Fibroblast of gingiva (primary cell): ENCODE measurements around the gene SUSD2.
A peak's percentile ranks its signal among the peaks of the same experiment; 100 is the strongest.
"Not testable (repeated sequence)": the region's sequence is repeated elsewhere in the genome, so short reads cannot be mapped to it uniquely, and the experiment has no call there.

ENCODE experiments used
- DNase-seq: peaks from one replicate; pipeline ENCODE4 v3.0.0-alpha.2; 2011; ENCODE audit warnings: low read depth

Gene SUSD2

DNA sequence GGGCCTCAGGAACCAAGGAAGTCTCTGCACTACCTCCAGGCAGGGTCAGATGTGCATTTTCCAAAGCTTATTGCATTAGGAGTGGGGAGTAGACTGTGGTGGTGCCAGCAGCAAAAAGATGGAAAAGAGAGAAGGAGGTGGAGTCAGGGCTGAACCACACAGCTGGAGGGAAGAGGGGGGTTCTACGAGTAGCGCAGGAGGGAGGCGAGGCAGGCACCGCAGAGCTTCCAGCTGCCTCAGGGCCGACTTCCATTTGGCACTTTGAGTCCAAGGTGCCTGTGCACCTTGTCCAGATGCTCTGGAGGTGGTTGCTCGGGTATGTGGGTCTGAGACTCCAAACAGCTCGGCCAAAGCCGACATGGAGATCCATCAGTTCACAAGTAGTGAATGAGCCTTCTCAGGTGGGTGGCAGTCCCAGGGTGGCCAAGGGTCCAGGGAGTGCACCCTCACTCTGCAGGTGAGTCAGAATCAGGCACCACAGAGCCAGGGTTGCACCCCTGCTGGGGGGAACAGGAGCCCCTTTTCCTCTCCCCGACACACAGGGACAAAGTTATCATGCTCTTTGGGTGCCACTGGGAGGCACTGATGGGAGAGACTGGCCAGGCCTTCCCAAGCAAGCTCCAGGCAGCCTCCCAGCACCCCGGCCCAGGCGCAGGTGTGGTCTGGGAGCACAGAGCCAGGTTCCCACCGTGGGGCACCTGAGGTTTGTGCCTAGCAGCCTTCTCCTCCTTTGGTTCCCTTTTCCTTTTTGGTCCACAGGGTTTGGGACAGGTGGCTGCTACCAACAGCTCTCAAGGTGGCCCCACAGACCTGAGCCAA lies 33.4 kb downstream of the SUSD2 start:
- DNase-seq: peak; percentile 54

DNA sequence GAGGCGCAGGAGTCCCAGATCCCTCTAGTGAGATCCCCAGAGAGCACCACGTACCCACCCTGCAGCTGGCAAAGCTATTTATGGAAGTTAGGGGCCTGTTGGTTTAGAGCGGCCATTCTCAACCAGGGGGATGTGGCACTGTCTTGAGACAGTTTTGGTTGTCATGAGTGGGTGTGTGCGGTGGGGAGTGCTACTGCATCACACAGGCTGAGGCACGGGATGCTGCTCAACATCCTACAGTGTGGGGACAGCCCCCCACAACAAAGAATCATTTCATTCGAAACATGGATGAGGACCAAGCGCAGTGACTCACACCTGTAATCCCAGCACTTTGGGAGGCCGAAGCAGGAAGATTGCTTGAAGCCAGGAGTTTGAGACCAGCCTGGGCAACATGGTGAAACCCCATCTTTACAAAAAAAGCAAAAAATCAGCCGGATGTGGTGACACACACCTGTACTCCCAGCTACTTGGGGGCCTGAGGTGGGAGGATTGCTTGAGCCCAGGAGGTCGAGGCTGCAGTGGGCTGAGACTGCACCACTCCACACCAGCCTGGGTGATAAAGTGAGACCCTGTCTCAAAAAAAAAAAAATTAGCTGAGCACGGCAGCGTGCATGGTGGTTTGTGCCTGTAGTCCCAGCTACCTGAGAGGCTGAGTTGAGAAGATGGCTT lies 35.4 kb downstream of the SUSD2 start:
- DNase-seq: no peak

DNA sequence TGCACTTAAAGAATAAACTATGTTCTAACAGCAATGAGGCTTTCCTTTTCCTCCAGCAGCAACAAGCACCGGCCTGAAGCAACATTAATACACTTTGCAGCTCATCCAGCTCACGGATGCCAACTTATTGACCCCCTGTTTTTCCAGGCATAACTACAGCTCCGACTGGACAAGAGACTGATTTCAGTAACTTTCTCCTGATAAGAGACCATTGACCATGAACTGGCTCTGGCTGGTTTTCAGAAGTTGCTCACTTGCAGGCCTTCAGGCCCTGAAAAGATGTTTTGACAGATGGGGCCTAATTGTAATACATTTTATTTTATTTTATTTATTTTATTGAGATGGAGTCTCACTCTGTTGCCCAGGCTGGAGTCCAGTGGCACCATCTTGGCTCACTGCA lies 36.1 kb downstream of the SUSD2 start:
- no peak for DNase-seq

DNA sequence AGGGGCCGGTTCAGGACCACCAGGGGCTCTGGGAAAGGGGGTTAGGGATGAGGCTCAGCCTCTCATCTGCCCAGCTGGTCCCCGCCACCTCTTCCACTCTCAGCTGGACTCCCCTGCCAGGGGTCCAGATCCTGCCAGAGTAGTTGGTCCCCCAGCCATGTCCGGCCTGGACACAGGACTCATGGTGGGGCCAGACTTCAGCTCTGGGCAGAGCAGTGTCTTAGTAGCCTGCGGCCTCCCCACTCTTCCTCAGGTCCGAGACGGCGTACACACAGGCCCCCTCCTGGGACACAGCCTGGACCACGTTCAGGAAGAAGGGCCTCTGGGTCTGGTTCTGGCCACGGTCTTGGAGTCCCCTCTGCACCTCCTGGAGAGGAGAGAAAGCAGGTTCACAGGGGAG lies 38.5 kb downstream of the SUSD2 start:
- no peak for DNase-seq

DNA sequence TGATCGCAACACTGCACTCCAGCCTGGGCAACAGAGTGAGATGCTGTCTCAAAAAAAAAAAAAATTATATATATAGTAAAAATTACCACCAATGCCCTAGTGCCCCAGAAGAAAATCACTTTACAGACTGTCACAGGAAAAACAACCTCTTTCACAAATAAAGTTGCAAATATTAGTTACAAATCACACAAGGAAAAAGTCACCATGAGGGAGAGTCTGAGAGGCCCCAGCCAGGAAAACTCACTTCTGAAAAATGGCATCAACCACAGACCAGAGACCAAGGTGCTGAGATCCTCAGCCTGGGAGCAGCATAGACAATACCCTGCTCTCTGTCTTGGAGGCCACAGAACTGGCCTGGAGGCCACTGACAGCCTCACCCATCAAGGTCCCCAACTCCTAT lies 43.2 kb downstream of the SUSD2 start:
- DNase-seq: no peak

DNA sequence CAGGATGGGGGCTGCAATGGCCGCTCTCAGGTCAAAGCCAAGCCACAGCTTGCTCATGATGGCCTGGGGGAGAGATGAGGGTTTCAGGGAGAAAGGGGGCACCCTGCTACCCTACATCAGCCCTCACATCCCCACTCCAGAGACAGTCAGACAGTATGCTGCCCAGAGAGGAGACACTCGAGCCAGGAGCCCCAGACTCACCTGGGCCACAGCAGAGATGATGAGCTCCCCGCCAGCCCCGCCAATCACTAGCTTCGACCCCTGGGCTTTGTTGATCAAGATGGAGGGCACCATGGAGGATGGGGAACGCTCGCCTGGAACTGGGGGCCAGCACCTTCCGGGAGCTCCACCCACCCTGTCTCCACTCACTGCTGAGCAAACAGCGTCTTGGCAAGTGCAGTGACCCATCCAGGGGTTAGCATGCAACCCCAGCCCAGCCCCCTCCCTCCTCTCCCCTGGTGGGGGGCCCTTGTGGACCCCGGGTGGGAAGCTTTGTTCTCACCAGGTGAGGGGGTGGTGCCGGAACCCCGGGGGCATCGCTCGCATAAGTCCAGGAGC lies 43.8 kb downstream of the SUSD2 start:
- no peak for DNase-seq

DNA sequence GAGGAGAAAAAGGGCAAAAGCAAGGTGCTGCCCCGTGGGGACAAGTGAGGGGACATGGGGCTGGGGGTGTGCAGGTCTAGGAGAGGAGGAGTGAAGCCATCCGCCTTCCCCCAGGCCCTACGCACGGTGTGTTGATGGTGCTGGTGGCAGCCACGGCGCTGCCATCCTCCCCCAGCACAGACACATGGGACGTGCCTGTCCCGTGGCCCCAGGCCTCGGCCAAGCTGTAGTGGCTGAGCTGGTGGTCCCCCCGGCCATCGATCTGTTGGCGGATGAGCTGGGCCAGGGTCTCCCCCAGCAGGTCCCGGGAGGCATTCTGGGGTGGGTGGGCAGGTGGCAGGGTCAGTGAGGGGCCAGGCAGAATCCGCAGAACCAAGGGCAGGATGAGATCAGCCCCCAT lies 44.7 kb downstream of the SUSD2 start:
- no peak for DNase-seq

DNA sequence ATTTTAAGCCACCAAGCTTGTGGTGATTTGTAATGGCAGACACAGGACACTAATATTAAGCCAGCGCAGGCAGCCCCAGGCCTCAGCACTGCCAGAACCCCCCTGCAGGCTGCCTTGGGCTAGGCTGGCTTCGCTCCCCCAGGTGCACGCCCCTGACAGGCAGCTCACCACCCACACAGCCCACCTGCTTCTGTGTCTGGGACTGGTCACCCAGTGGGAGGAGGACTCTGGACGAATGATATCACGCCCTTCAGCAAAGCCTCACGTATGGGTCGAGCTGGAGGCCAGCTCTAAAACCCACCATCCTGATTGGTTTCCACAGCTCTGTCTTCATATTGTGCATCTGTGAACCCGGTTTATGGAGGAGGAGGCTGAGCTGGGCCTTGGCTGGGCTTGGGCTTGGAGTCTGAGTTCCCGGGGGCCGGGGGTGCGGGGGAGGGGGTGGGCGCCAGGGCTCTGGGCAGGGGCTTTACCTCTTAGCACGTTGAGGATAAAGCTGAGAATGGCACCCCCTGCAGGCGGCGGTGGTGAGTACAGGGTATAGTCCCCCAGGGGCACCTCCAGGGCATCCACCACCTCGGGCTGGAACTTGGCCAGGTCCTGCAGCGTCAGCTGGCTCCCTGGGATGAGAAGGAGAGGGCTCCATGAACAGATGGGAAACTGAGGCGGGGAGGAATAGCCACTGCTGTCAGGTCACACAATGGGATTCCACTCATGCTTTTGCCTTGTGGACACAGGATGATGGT lies 49.8 kb downstream of the SUSD2 start:
- no peak for DNase-seq

DNA sequence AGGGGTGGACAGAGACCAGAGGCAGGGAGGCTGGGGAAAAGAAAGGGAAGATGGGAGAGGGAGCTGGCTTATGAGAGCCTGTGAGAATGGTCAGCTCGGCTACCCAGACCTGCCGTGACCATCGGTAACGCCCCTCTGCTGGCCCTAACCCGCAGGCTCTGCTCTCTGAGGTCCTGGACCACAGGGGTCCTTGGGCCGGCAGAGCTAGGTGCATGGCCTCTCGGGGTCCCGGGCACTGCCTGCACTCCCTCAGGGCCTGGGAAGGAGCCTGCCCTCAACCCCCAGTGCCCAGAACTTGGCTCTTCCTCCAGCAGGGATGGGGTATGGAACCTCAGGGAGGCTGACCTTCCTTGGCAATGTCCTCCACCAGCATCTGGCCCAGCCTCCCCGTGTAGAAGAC lies 50.4 kb downstream of the SUSD2 start:
- DNase-seq: no peak

DNA sequence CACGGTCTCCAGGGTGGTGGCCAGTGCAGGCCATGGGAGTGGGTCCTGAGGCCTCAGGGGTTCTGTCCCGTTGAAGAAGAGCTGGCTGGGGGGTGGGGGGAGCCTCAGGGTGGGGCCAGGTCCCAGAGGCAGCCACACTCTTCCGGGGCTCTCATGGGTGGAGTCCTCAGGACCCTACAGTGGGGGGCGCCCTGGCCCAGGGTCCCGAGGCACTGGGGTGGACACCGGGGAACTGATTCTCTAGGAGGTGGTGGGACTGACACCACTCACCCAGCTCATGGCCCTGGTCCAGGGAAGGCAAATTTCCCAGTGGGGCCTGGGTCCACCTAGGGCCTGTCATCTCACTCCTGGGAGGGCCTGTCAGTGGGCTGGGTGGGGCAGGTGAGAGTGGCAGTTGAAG lies 50.8 kb downstream of the SUSD2 start:
- no peak for DNase-seq

DNA sequence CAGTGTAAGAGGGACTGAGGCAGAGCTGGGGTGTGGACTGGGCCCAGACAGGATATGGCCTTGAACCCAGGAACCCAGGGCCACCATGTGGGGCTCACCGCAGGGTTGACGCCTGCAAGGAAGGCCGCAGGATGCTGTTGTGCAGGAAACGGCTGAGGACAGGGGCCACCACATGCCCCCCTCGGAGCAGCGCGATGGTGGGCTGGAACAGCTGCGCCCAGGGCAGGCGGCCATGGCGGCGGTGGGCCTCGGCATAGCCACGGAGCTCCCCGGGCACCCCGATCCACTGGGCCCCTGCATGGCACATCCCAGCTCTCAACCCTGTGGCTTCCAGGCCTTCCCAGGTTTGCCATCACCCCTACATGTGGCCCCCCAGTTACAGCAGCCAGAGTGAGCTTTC lies 51.4 kb downstream of the SUSD2 start:
- DNase-seq: no peak

DNA sequence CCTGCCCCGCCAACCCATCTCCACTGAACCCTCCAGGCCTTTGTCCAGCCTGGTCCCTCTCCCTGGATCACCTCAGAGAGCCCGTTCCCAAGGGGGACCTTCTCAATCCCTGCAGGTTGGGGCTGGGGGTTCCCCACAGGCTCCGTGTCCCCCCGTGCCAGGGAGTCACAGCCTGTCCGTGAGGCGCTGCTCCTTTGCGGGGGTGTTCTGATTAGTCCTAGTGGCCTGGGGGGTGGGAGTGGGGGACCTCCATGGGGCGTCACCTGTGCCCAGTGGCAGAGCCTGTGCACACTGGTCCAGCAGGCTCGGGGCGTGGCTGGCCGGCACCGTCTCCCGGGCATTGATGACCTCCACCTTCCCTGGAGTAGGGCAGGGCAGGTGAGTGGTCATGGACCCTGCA lies 51.9 kb downstream of the SUSD2 start:
- no peak for DNase-seq

DNA sequence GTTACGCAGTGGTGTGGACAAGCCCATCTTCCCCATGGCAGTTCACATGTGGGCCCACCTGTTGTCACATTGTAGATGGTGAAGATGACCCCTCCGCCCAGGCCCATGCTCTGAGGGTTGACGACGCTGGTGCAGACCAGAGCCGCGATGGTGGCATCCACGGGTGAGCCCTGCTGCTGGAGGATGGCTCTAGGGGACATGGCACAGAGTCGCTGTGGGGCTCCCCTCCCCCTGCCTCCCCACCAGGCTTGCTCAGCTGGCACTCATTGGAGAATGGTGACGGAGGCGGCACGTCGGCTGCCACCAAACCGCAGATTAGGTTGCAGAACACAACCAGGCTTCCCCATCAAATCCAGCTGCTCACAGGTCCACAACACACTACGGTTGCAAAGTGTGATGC lies 52.5 kb downstream of the SUSD2 start:
- DNase-seq: no peak

DNA sequence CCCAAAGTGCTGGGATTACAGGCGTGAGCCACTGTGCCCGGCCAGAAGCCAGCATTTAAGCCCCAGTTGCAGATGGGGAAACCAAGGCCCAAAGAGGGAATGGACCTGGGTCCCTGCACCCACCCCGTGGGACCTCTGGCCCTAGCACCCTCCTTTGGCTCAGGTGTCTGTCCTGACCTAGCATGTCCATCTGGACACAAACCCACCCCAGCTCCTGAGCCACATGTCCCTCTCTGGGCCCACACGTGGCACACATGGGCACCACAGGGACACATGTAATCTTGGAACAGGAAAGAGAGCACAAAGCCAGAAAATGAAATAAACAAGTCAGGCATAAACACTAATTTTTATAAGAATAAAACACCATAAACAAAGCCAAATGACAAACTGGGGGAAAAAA lies 54.0 kb downstream of the SUSD2 start:
- DNase-seq: no peak

DNA sequence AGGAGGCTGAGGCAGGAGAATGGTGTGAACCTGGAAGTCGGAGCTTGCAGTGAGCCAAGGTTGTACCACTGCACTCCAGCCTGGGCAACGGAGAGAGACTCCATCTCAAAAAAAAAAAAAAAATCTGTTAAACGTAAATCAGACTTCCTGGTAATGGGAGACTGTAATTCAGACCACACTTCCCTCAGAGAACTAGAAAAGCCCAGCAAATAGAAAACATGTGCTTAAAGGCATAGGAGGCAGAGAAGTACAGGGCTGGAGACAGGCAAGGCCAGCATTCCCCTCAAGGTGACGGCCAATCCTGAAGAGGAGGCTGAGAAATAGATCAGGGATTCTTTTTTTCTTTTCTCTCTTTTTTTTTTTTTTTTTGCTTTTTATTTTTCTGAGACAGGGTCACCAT lies 55.4 kb downstream of the SUSD2 start:
- DNase-seq: peak; percentile 71

DNA sequence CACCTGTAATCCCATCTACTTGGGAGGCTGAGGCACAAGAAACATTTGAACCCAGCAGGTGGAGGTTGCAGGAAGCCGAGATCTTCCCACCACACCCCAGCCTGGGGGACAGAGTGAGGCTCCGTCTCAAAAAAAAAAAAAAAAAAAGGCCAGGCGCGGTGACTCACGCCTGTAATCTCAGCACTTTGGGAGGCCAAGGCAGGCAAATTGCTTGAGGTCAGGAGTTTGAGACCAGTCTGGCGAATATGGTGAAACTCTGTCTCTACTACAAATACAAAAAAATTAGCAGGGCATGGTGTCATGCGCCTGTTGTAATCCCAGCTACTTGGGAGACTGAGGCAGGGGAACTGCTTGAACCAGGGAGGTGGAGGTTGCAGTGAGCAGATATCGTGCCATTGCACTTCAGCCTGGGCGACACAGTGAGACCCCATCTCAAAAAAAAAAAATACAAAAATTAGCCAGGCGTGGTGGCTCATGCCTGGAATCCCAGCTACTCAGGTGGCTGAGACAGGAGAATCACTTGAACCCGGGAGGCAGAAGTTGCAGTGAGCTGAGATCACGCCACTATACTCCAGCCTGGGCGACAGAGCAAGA lies 56.9 kb downstream of the SUSD2 start:
- not testable (repeated sequence) for DNase-seq
